A673 (cell line): ENCODE results near the gene TTC12. TPM values are rescaled to one million over a fixed set of nuclear protein-coding genes. Genes with fewer than 3 reads are reported as not detected.

Source experiments
- Bru-seq: library from RNA; stranded (reverse); fragments of 400-500 nt; gene quantifications from one replicate; lab custom pipeline; 2021; lab: Mats Ljungman, UMichigan
- BruChase-seq, 2 experiments: library from RNA; stranded (reverse); fragments of 400-500 nt; gene quantifications; one replicate each; lab custom pipeline; 2021; lab: Mats Ljungman, UMichigan
- BruUV-seq: library from RNA; stranded (reverse); fragments of 400-500 nt; replicated peaks from 2 replicates; lab custom pipeline; 2021; lab: Mats Ljungman, UMichigan
- CTCF ChIA-PET: fragments of 300-600 bp; sonication (Branson Sonifier 250); formaldehyde crosslinking; loops from one replicate; lab custom pipeline; 2022; ENCODE audit warnings: antibody characterized with exemption; lab: Charles Lee
- POLR2A ChIA-PET: fragments of 300-600 bp; sonication (Branson Sonifier 250); formaldehyde crosslinking; loops from one replicate; lab custom pipeline; 2022; ENCODE audit warnings: antibody characterized with exemption; ENCODE audit not compliant: low non-redundant PET; lab: Charles Lee
- DNase-seq: peaks from one replicate; pipeline ENCODE4 v3.0.0-alpha.2; 2015; ENCODE audit warnings: low spot score
- H3K27ac ChIP-seq: fragments of 200-600 bp; sonication (generic); 2 replicates; pipeline ENCODE4 v1.5.1; 2016; ENCODE audit warnings: mixed run types, low read depth, mild to moderate bottlenecking, mixed read lengths, antibody characterized with exemption, low read length; ENCODE audit not compliant: poor library complexity, severe bottlenecking
- H3K27me3 ChIP-seq: fragments of 200-600 bp; sonication (generic); replicated peaks from 2 replicates; pipeline ENCODE4 v1.6.1; 2017; ENCODE audit warnings: mixed run types, low read depth, mild to moderate bottlenecking, mixed read lengths, antibody characterized with exemption, low read length; ENCODE audit not compliant: insufficient read depth, poor library complexity
- H3K36me3 ChIP-seq: fragments of 200-600 bp; sonication (generic); 2 replicates; pipeline ENCODE4 v1.6.1; 2016; ENCODE audit warnings: mixed run types, mild to moderate bottlenecking, mixed read lengths, antibody characterized with exemption, low read length; ENCODE audit not compliant: insufficient read depth, poor library complexity, severe bottlenecking
- H3K4me1 ChIP-seq: fragments of 200-600 bp; sonication (generic); 2 replicates; pipeline ENCODE4 v1.6.1; 2017; ENCODE audit warnings: mixed run types, mild to moderate bottlenecking, mixed read lengths, antibody characterized with exemption, low read length; ENCODE audit not compliant: insufficient read depth, poor library complexity, severe bottlenecking
- H3K4me3 ChIP-seq: fragments of 200-600 bp; sonication (generic); 2 replicates; pipeline ENCODE4 v1.5.1; 2016; ENCODE audit warnings: low read depth, mixed run types, mild to moderate bottlenecking, mixed read lengths, low read length; ENCODE audit not compliant: poor library complexity, severe bottlenecking
- H3K9me3 ChIP-seq: fragments of 200-600 bp; sonication (generic); 2 replicates; pipeline ENCODE4 v1.6.1; 2016; ENCODE audit warnings: mixed run types, low read depth, mild to moderate bottlenecking, mixed read lengths, antibody characterized with exemption, low read length; ENCODE audit not compliant: poor library complexity, severe bottlenecking
- EZH2 ChIP-seq: fragments of 200-600 bp; sonication (generic); IDR thresholded peaks from 2 replicates; pipeline ENCODE4 v1.6.1; 2017; ENCODE audit warnings: borderline replicate concordance, low read depth, mild to moderate bottlenecking, mixed read lengths, antibody characterized with exemption, low read length; ENCODE audit not compliant: poor library complexity, severe bottlenecking
- intact Hi-C: fragments of 100-400 bp; cut with micrococcal nuclease; formaldehyde crosslinking; loops from one replicate; pipeline ENCODE4 v1.10.0; 2022; ENCODE audit not compliant: unreplicated experiment
- long read RNA-seq: library from polyadenylated mRNA; stranded (forward); transcript quantifications from one replicate; pipeline ENCODE4 v2.0.0, GENCODE V29; 2022
- total RNA-seq: library from RNA; stranded (reverse); gene quantifications from 2 replicates; pipeline ENCODE4 v1.2.3, GENCODE V29; 2021
- TF ChIP-seq, protein P1 (sequence below): fragments of 300-800, 200-600 bp; sonication (generic); conservative IDR thresholded peaks from 2 replicates; pipeline ENCODE4 v1.5.1; 2017; ENCODE audit warnings: low read depth, mild to moderate bottlenecking, antibody characterized with exemption, low read length, moderate library complexity, mixed read lengths

Gene TTC12, protein sequence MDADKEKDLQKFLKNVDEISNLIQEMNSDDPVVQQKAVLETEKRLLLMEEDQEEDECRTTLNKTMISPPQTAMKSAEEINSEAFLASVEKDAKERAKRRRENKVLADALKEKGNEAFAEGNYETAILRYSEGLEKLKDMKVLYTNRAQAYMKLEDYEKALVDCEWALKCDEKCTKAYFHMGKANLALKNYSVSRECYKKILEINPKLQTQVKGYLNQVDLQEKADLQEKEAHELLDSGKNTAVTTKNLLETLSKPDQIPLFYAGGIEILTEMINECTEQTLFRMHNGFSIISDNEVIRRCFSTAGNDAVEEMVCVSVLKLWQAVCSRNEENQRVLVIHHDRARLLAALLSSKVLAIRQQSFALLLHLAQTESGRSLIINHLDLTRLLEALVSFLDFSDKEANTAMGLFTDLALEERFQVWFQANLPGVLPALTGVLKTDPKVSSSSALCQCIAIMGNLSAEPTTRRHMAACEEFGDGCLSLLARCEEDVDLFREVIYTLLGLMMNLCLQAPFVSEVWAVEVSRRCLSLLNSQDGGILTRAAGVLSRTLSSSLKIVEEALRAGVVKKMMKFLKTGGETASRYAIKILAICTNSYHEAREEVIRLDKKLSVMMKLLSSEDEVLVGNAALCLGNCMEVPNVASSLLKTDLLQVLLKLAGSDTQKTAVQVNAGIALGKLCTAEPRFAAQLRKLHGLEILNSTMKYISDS
- not detected in 2 replicates for total RNA-seq
- percentile 11 among the genes with signal in this experiment for Bru-seq, nascent RNA
- percentile 5 among the genes with signal in this experiment for BruChase-seq, experiment 1, labeled RNA remaining after a 2-hour chase
- percentile 4 among the genes with signal in this experiment for BruChase-seq, experiment 2, labeled RNA remaining after a 6-hour chase
- long read RNA-seq = 0 reads

DNA sequence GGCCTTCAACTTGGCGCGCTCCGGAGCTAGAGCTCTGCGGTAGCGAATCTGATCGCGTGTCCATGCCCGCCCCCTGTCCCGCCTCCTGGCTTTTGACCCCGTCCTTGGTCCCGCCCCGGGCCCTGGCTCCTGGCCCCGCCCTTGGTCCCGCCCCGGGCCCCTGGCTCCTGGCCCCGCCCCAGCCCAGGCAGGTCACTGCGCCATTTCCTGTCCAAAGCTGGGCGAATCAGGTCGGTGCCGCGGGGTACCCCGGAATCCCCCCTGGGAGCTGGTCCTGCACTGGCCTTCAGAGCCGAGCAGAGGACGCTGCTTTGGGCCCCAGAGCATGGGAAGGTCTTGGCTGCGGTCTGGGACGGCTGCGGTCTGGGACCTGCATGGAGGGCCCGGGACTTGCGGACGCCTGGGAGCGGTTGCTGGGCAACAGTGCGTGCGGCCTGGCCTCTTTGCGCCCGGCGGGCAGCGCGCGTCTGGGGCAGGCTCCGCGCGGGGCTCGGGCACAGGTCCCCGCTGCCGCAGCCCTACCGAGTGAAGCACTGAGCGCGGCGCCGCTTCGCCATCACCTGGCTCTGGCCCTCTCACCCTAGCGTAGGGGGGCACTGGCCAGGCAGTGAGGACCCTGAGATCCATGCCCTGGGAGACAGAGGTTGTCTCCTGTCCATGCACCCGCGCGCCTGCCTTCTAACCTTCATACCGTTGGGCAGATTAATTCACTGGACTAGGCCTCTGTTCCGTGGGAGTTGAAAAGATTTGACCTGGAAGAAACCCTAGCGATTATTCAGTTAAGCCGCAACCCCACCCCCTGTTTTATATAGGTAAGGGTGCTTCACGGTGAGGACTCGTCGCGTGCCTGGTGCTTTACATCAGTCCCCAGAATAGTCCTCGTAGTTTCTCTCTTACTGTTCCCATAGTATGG is at the start of gene TTC12:
Gene TTC12 (plus strand): TSS at position 195 of the 913 bp plus-strand sequence. CDS start 1,675 bp downstream, outside the sequence.
- no TSS peak for BruUV-seq
- Histone ChIP-seq H3K4me3 (no peak within 1 kb of the TSS), H3K36me3 (no peaks in the 10 kb centered on the region), H3K27me3 (no peaks in the 10 kb centered on the region), H3K27ac (no peak within 1 kb of the TSS), H3K9me3 (no peaks in the 10 kb centered on the region), H3K4me1 (no peaks in the 10 kb centered on the region)
- ChIA-PET POLR2A (no interaction called here), CTCF (no interaction called here)
- DNase-seq = no peak
- intact Hi-C loops = loop anchor here (5.0 kb wide), 1 partner anchor 233 kb away; no protein-coding TSS in a partner anchor
- TF ChIP-seq, protein P1, sequence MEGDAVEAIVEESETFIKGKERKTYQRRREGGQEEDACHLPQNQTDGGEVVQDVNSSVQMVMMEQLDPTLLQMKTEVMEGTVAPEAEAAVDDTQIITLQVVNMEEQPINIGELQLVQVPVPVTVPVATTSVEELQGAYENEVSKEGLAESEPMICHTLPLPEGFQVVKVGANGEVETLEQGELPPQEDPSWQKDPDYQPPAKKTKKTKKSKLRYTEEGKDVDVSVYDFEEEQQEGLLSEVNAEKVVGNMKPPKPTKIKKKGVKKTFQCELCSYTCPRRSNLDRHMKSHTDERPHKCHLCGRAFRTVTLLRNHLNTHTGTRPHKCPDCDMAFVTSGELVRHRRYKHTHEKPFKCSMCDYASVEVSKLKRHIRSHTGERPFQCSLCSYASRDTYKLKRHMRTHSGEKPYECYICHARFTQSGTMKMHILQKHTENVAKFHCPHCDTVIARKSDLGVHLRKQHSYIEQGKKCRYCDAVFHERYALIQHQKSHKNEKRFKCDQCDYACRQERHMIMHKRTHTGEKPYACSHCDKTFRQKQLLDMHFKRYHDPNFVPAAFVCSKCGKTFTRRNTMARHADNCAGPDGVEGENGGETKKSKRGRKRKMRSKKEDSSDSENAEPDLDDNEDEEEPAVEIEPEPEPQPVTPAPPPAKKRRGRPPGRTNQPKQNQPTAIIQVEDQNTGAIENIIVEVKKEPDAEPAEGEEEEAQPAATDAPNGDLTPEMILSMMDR = no peak
- no peak for TF ChIP-seq EZH2

DNA sequence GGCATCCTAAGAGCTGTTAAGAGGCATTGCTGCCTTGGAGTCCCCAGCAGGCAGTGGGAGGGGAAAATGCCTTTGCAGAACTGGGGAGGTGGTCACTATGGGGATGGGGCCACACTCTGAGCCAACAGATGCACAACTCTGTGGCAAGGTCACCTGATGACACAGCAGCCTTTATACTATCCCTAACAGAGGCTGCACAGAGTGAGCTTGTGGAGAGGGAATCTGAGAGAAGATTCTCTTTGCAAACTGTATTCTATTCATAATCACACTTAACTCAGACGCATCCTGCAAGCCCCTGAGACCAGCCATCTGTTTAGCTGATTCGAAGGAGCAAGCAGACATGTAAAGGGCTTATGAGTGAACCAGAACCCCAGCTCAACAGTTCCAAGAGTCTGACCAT is 49.0 kb upstream of the TTC12 start:
- no peaks in the 10 kb centered on the region for H3K27me3 ChIP-seq
- ChIA-PET POLR2A (no interaction called here), CTCF (no interaction called here)
- H3K4me3 ChIP-seq = no peak overlapping the region
- intact Hi-C loops = no loop called here
- H3K36me3 ChIP-seq = no peaks in the 10 kb centered on the region
- TF ChIP-seq EZH2 = no peak
- TF ChIP-seq, protein P1 = no peak
- H3K4me1 ChIP-seq = no peaks in the 10 kb centered on the region
- H3K27ac ChIP-seq = no peak overlapping the region
- H3K9me3 ChIP-seq = no peaks in the 10 kb centered on the region
- DNase-seq = no peak
- no TSS peak for BruUV-seq

DNA sequence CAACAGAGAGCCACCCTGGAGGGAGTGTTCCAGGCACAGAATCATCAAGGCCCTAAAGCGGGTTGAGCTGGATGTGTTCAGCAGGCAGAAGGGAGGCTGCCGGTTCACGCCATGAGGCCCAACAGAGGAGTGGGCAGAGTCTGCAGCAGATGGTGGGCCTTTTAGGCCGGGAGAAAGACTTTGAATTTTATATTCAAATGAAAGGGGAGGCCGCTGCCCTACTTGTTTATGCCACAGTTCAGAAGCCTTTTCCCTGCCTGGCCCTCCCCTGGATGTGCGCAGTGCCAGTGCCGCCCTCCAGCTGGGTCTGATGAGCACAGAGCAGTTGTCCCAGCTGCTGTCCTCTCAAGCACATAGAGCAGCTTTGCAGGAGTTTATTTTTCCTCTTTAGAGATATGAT is 46.9 kb upstream of the TTC12 start:
- intact Hi-C loops = no loop called here
- Histone ChIP-seq H3K4me1 (no peaks in the 10 kb centered on the region), H3K4me3 (no peak overlapping the region), H3K9me3 (no peaks in the 10 kb centered on the region), H3K27me3 (no peaks in the 10 kb centered on the region), H3K36me3 (no peaks in the 10 kb centered on the region), H3K27ac (no peak overlapping the region)
- ChIA-PET POLR2A (no interaction called here), CTCF (no interaction called here)
- no TSS peak for BruUV-seq
- TF ChIP-seq, protein P1 = no peak
- TF ChIP-seq EZH2 = no peak
- no peak for DNase-seq
